GM18867 (cell line): Measurements from ENCODE around the gene NACC2.

Experiments used
- ATAC-seq: cut with Tn5 transposase; IDR thresholded peaks from one replicate; pipeline ENCODE4 v1.9.1; 2021; ENCODE audit warnings: mild to moderate bottlenecking, moderate library complexity; ENCODE audit not compliant: unreplicated experiment

The NACC2 gene

GRCh38 chr9:136093346-136093986 is 1.6 kb downstream of the NACC2 start:
- ATAC-seq, result no peak

GRCh38 chr9:136092741-136093140 is 2.3 kb downstream of the NACC2 start:
- no peak for ATAC-seq

GRCh38 chr9:136092353-136092650 is 2.8 kb downstream of the NACC2 start:
- ATAC-seq, result no peak

- ATAC-seq, result no peak
These were observed 3.3 kb downstream of the NACC2 start for GRCh38 chr9:136091582-136092352.

GRCh38 chr9:136090768-136091581 is 4.1 kb downstream of the NACC2 start:
- ATAC-seq, result no peak

- no peak for ATAC-seq
These were observed 4.9 kb downstream of the NACC2 start for GRCh38 chr9:136090056-136090735.

GRCh38 chr9:136089697-136090045 is 5.4 kb downstream of the NACC2 start:
- ATAC-seq, result no peak

GRCh38 chr9:136088939-136089696 is 6.0 kb downstream of the NACC2 start:
- no peak for ATAC-seq

GRCh38 chr9:136088481-136088938 is 6.6 kb downstream of the NACC2 start:
- ATAC-seq, result no peak

- ATAC-seq, result no peak
These were observed 7.2 kb downstream of the NACC2 start for GRCh38 chr9:136087741-136088480.

- no peak for ATAC-seq
These were observed 7.9 kb downstream of the NACC2 start for GRCh38 chr9:136086951-136087740.

GRCh38 chr9:136086213-136086881 is 8.7 kb downstream of the NACC2 start:
- ATAC-seq, result no peak

- no peak for ATAC-seq
These were observed 9.3 kb downstream of the NACC2 start for GRCh38 chr9:136085815-136086212.

- ATAC-seq, result no peak
These were observed 10.8 kb downstream of the NACC2 start for GRCh38 chr9:136084063-136084944.

- no peak for ATAC-seq
These were observed 11.5 kb downstream of the NACC2 start for GRCh38 chr9:136083558-136084062.

GRCh38 chr9:136082496-136083361 is 12.4 kb downstream of the NACC2 start:
- ATAC-seq, result no peak
